ENCODE data around the gene RGMA.
"Not testable (repeated sequence)": the region's sequence is repeated elsewhere in the genome, so short reads cannot be mapped to it uniquely, and the experiment has no call there.

The RGMA gene

DNA sequence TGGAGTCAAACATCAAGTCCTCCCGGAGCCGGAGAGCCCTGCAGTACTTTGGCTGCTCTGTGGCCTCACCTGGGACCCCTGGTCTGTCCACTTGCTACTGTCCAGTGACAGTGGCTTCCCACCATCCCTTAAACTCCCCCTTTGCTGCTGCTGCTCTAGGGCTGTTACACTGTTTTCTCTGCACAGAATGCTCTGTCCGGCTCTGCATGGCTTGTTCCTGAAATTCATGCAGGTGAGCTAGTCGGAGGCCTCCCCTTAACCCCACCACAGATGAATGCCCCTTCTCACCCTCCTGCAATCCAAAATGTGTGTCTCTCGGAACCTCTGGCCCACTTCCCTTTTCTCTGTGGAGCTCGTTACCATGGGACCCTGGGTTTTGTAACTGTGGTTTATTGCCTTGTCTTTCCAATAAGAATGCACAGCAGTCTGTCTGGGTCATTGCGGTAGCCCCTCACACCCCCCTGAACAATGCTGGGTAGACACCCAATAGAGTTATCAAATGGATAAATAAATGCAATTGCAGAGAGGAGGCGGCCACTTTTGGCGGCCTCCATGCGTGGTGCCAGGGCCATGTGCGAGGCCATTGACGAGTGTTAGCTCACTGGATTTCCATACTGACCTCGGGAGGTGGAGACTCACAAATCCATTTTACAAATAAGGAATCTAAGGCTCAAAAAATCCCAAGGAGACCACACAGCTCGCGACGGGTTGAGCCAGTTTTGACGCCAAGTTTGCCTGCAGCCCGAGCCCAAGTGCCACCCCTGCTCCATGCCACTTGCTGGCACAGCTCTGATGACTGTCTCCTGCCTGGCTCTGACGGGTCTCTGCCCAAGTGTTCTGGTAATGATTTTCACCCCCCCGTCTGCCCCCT is 48.5 kb downstream of the RGMA start:
- Histone ChIP-seq H3K4me3 (ENCODE audit: low read length in 2 of 2) (no peak overlapping the region), H3K4me1 (ENCODE audit: control insufficient read depth in 2 of 2, insufficient read depth in 1 of 2, low read depth in 1 of 2, low read length in 2 of 2) (peaks cover 7 to 22% of the 10 kb centered on the region in 2 donors), H2BK120ac (ENCODE audit: low read depth, low read length) (no peak overlapping the region), H2BK5ac (ENCODE audit: low read length) (no peak overlapping the region), H3K36me3 (replicated peaks in 1 of 2; ENCODE audit: control insufficient read depth in 2 of 2, insufficient read depth in 2 of 2, low read length in 2 of 2) (peaks cover 26 to 42% of the 10 kb centered on the region in 2 donors), H4K8ac (ENCODE audit: low read depth, low read length) (no peak overlapping the region), H3K23ac (ENCODE audit: low read depth, low read length, poor library complexity) (no peak overlapping the region), H3K9me3 (replicated peaks in 1 of 2; ENCODE audit: control insufficient read depth in 2 of 2, insufficient read depth in 1 of 2, low read depth in 1 of 2, low read length in 2 of 2) (peaks cover 0 to 6% of the 10 kb centered on the region in 2 donors), H2BK15ac (ENCODE audit: low read length) (no peak overlapping the region), H3K4ac (ENCODE audit: low read length) (no peak overlapping the region), H3K27me3 (ENCODE audit: control insufficient read depth in 3 of 3, insufficient read depth in 3 of 3, low read depth in 1 of 3, low read length in 3 of 3) (no peaks in the 10 kb centered on the region), H2AFZ (ENCODE audit: low read length) (no peak overlapping the region), H4K91ac (ENCODE audit: low read depth, low read length, poor library complexity) (no peak overlapping the region), H3K27ac (replicated peaks; ENCODE audit: low read length) (no peak overlapping the region), H3K9ac (ENCODE audit: low read depth, low read length, poor library complexity) (no peak overlapping the region), H2BK12ac (ENCODE audit: low read length) (no peak overlapping the region), H2AK5ac (ENCODE audit: low read depth, low read length) (no peak overlapping the region), H3K14ac (ENCODE audit: low read length) (no peak overlapping the region), H3K4me2 (ENCODE audit: insufficient read depth, low read length, poor library complexity, severe bottlenecking) (no peak overlapping the region), H3K79me1 (ENCODE audit: low read depth, low read length) (peaks cover 18% of the 10 kb centered on the region), H3K18ac (ENCODE audit: low read length) (peak overlapping the region; percentile 25)
- no CpG with 5 or more reads among the region's 20 CpGs for WGBS, 2 donors (ENCODE audit: extremely low coverage in 2 of 2, insufficient read length in 2 of 2, insufficient replicate concordance in 1 of 2)
- no peak for DNase-seq (ENCODE audit: low spot score)

DNA sequence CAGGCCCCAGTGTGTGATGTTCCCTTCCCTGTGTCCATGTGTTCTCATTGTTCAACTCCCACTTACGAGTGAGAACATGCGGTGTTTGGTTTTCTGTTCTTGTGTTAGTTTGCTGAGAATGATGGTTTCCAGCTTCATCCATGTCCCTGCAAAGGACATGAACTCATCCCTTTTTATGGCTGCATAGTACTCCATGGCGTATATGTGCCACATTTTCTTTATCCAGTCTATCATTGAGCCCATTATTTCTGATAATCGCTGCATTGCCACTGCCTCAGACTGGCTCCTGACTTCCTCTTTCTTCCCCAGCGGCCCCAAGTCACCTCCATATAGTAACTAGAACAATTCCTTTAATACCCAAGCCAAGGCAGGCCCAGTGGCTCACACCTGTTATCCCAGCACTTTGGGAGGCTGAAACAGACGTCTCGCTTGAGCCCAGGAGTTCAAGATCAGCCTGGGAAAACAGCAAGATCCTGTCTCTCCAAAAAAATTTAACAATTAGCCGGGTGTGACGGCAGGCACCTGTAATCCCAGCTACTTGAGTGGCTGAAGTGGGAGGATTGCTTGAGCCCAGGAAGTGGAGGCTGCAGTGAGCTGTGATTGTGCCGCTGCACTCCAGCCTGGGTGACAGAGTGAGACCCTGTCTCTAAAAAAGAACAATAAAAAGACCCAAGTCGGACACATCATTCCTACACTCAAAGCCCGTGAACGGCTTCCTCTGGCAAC is 49.3 kb downstream of the RGMA start:
- WGBS, 2 donors (ENCODE audit: extremely low coverage in 2 of 2, insufficient read length in 2 of 2, insufficient replicate concordance in 1 of 2) = no CpG with 5 or more reads among the region's 13 CpGs
- H2AFZ ChIP-seq (ENCODE audit: low read length); H2AK5ac ChIP-seq (ENCODE audit: low read depth, low read length); H4K8ac ChIP-seq (ENCODE audit: low read depth, low read length); H2BK5ac ChIP-seq (ENCODE audit: low read length); H3K27ac ChIP-seq (replicated peaks; ENCODE audit: low read length); H3K9ac ChIP-seq (ENCODE audit: low read depth, low read length, poor library complexity); H3K4ac ChIP-seq (ENCODE audit: low read length); H3K18ac ChIP-seq (ENCODE audit: low read length); H3K9me3 ChIP-seq (replicated peaks in 1 of 2; ENCODE audit: control insufficient read depth in 2 of 2, insufficient read depth in 1 of 2, low read depth in 1 of 2, low read length in 2 of 2); H3K27me3 ChIP-seq (ENCODE audit: control insufficient read depth in 3 of 3, insufficient read depth in 3 of 3, low read depth in 1 of 3, low read length in 3 of 3); H3K4me2 ChIP-seq (ENCODE audit: insufficient read depth, low read length, poor library complexity, severe bottlenecking); H2BK120ac ChIP-seq (ENCODE audit: low read depth, low read length); H3K23ac ChIP-seq (ENCODE audit: low read depth, low read length, poor library complexity); H2BK15ac ChIP-seq (ENCODE audit: low read length); H3K4me3 ChIP-seq (ENCODE audit: low read length in 2 of 2); H2BK12ac ChIP-seq (ENCODE audit: low read length); H4K91ac ChIP-seq (ENCODE audit: low read depth, low read length, poor library complexity); DNase-seq (ENCODE audit: low spot score); H3K14ac ChIP-seq (ENCODE audit: low read length): not testable (repeated sequence)
- peaks cover 18 to 34% of the 10 kb centered on the region in 2 donors for H3K36me3 ChIP-seq (replicated peaks in 1 of 2; ENCODE audit: control insufficient read depth in 2 of 2, insufficient read depth in 2 of 2, low read length in 2 of 2)
- peaks cover 11% of the 10 kb centered on the region for H3K79me1 ChIP-seq (ENCODE audit: low read depth, low read length)
- H3K4me1 ChIP-seq (ENCODE audit: control insufficient read depth in 2 of 2, insufficient read depth in 1 of 2, low read depth in 1 of 2, low read length in 2 of 2) = peaks cover 7 to 20% of the 10 kb centered on the region in 2 donors

DNA sequence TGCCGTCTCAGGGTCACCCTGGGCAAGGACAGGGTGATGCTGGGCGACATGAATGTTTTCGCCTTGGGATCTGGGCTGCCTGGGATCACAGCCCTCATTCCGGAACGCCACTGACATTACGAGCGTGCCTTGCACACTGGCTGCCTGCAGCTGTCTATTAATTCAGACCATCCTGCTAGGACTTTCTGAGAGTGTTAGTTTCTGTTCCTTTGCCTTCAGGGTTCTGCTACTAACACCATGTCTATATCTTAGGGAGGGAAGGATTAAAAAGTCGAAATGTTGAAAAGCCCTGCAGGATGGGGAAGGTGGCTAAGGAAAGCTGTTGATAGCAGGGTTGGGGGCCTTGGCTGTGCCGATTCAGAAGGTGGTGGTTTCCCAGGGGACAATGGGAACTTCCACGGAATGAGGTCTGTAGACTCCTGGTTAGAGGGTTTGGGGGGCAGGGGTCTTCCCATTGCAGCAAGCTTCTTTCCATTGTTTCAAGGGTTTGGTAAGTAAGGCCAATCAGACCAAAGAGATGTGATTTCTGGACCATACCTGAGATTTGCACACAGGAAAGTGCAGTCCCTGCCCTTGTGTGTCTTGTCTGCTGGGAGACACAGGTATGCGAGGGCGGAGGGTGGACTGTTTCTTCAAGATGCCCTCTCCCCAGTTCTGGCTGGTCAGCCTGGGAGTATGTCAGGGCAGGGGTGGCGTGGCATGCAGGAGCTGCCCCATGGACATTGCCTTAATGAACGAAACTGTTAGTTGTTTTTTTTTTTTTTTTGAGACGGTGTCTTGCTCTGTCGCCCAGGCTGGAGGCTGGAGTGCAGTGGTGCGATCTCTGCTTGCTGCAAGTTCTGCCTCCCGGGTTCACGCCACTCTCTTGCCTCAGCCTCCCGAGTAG is 50.9 kb downstream of the RGMA start:
- Histone ChIP-seq H2BK15ac (ENCODE audit: low read length) (no peak overlapping the region), H2BK120ac (ENCODE audit: low read depth, low read length) (no peak overlapping the region), H3K27ac (replicated peaks; ENCODE audit: low read length) (no peak overlapping the region), H4K91ac (ENCODE audit: low read depth, low read length, poor library complexity) (no peak overlapping the region), H2AFZ (ENCODE audit: low read length) (no peak overlapping the region), H2BK5ac (ENCODE audit: low read length) (no peak overlapping the region), H3K36me3 (replicated peaks in 1 of 2; ENCODE audit: control insufficient read depth in 2 of 2, insufficient read depth in 2 of 2, low read length in 2 of 2) (peaks cover 8 to 17% of the 10 kb centered on the region in 2 donors), H3K9ac (ENCODE audit: low read depth, low read length, poor library complexity) (no peak overlapping the region), H2AK5ac (ENCODE audit: low read depth, low read length) (no peak overlapping the region), H4K8ac (ENCODE audit: low read depth, low read length) (no peak overlapping the region), H3K4me3 (ENCODE audit: low read length in 2 of 2) (no peak overlapping the region), H3K23ac (ENCODE audit: low read depth, low read length, poor library complexity) (no peak overlapping the region), H2BK12ac (ENCODE audit: low read length) (peak overlapping the region; percentile 4), H3K79me1 (ENCODE audit: low read depth, low read length) (peaks cover 5% of the 10 kb centered on the region), H3K9me3 (replicated peaks in 1 of 2; ENCODE audit: control insufficient read depth in 2 of 2, insufficient read depth in 1 of 2, low read depth in 1 of 2, low read length in 2 of 2) (peaks cover 0 to 9% of the 10 kb centered on the region in 2 donors), H3K4me2 (ENCODE audit: insufficient read depth, low read length, poor library complexity, severe bottlenecking) (no peak overlapping the region), H3K14ac (ENCODE audit: low read length) (no peak overlapping the region), H3K18ac (ENCODE audit: low read length) (peak overlapping the region; percentile 87), H3K4me1 (ENCODE audit: control insufficient read depth in 2 of 2, insufficient read depth in 1 of 2, low read depth in 1 of 2, low read length in 2 of 2) (peaks cover 7 to 21% of the 10 kb centered on the region in 2 donors), H3K27me3 (ENCODE audit: control insufficient read depth in 3 of 3, insufficient read depth in 3 of 3, low read depth in 1 of 3, low read length in 3 of 3) (no peaks in the 10 kb centered on the region), H3K4ac (ENCODE audit: low read length) (no peak overlapping the region)
- WGBS, 2 donors (ENCODE audit: extremely low coverage in 2 of 2, insufficient read length in 2 of 2, insufficient replicate concordance in 1 of 2) = no CpG with 5 or more reads among the region's 20 CpGs
- DNase-seq (ENCODE audit: low spot score) = no peak
